Measurements from ENCODE around the gene ITGA2B. TPM values are rescaled to one million over a fixed set of nuclear protein-coding genes. Genes with fewer than 3 reads are reported as not detected.

Gene ITGA2B
- total and polyA plus RNA-seq, 2 of the 4 experiments (the other 2 are of a cell fraction), result under 0.01 to 0.26 TPM

GRCh38 chr17:44324571-44325275 is 64.7 kb downstream of the ITGA2B start, which contains the start of gene SLC25A39:
TSS of gene SLC25A39 (minus strand) at chr17:44324823. CDS start at chr17:44323562, 1,261 bp downstream.
- Histone ChIP-seq H3K36me3 (ENCODE audit: control insufficient read depth, insufficient read depth, low read length) (peaks cover 19% of the 10 kb centered on the region; the same call in 1 of the 2 replicates), H2AFZ (replicated peaks; ENCODE audit: low read length, poor library complexity) (peak within 1 kb of the TSS; percentile 97), H4K8ac (ENCODE audit: low read depth in 2 of 2, low read length in 2 of 2) (peak within 1 kb of the TSS; percentile 27 to 82; a peak in 3 of 4 replicates), H3K9me1 (ENCODE audit: insufficient read depth, low read length) (peaks cover 11% of the 10 kb centered on the region), H2BK20ac (ENCODE audit: low read depth, low read length) (no peak within 1 kb of the TSS), H3K4me3 (ENCODE audit: insufficient read depth, low read depth, low read length) (peak within 1 kb of the TSS; percentile 88), H4K91ac (ENCODE audit: insufficient read depth, low read depth, low read length) (peak within 1 kb of the TSS; percentile 55), H4K20me1 (ENCODE audit: insufficient read depth, low read length) (peaks cover 7% of the 10 kb centered on the region), H3K14ac (replicated peaks; ENCODE audit: low read depth, low read length) (peak within 1 kb of the TSS; percentile 24; the same call in 1 of the 2 replicates), H2BK5ac (ENCODE audit: low read depth, low read length, poor library complexity, severe bottlenecking) (peak within 1 kb of the TSS; percentile 47), H3K9me3 (ENCODE audit: control insufficient read depth, insufficient read depth, low read length) (no peaks in the 10 kb centered on the region), H2BK120ac (ENCODE audit: low read depth, low read length) (no peak within 1 kb of the TSS), H3K23ac (ENCODE audit: low read depth, low read length) (peak within 1 kb of the TSS; percentile 85; the same call in 1 of the 2 replicates), H3K4me2 (ENCODE audit: low read depth, low read length) (peak within 1 kb of the TSS; percentile 96), H3K4me1 (ENCODE audit: control insufficient read depth, insufficient read depth, low read length) (peaks cover 9% of the 10 kb centered on the region), H3K56ac (ENCODE audit: extremely low read depth, insufficient read depth, low read length) (peak within 1 kb of the TSS; percentile 32; the same call in 1 of the 2 replicates), H4K5ac (ENCODE audit: low read depth, low read length) (peak within 1 kb of the TSS; percentile 19; the same call in 1 of the 2 replicates), H3K4ac (ENCODE audit: low read depth, low read length) (peak within 1 kb of the TSS; percentile 41), H2BK15ac (ENCODE audit: low read depth, low read length) (no peak within 1 kb of the TSS), H3K79me1 (ENCODE audit: low read depth in 1 of 2, low read length in 2 of 2) (peaks cover 5 to 19% of the 10 kb centered on the region in 2 experiments; a peak in 3 of 4 replicates), H3K27me3 (ENCODE audit: control insufficient read depth, insufficient read depth, low read length) (no peaks in the 10 kb centered on the region), H3K27ac (ENCODE audit: insufficient read depth, low read length) (peak within 1 kb of the TSS; percentile 49), H2AK9ac (replicated peaks; ENCODE audit: low read depth, low read length, poor library complexity) (peak within 1 kb of the TSS; percentile 98), H3K18ac (ENCODE audit: low read depth, low read length) (no peak within 1 kb of the TSS), H2AK5ac (ENCODE audit: low read depth, low read length) (peak within 1 kb of the TSS; percentile 84), H3K9ac (ENCODE audit: low read depth, low read length) (peak within 1 kb of the TSS; percentile 70)
- BruUV-seq (replicated peaks), result no TSS peak
- WGBS, 2 experiments (ENCODE audit: extremely low coverage in 2 of 2, insufficient read length in 1 of 2), result 0% methylated on average over 72 of the region's 85 CpGs; no CpG with 5 or more reads in 1 of the 2 experiments
- ATAC-seq (ENCODE audit: low read depth) (peak; percentile 95), DNase-seq (peak; percentile 93)
- dilution Hi-C loops (cut with HindIII; ENCODE audit: low sequenced_read_pairs, unreplicated experiment) (no loop called here), intact Hi-C loops (cut with micrococcal nuclease) (loop anchor here (1.0 to 5.0 kb wide), 3 partner anchors 102 to 122 kb away; partner anchors contain the start of gene UBTF), in situ Hi-C loops (cut with MboI; ENCODE audit: low sequenced_read_pairs) (loop anchor here (5.0 kb wide), 1 partner anchor 102 kb away; no protein-coding TSS in a partner anchor)
- CTCF ChIA-PET, result no interaction called here
- TF ChIP-seq MAZ (IDR thresholded peaks at IDR 0.05; ENCODE audit: borderline replicate concordance, low read depth, low read length) (peak; percentile 100), USF2 (IDR thresholded peaks at IDR 0.05; ENCODE audit: low read depth, low read length) (peak; percentile 61), NFE2L2 (IDR thresholded peaks at IDR 0.05; ENCODE audit: low read depth, low read length) (no peak), MXI1 (IDR thresholded peaks at IDR 0.05; ENCODE audit: borderline replicate concordance, low read depth, low read length) (peak; percentile 95), POLR2A (IDR thresholded peaks at IDR 0.05; ENCODE audit: low read depth, low read length) (peak; percentile 41; the same call in 1 of the 2 replicates), CHD1 (IDR thresholded peaks at IDR 0.05; ENCODE audit: low read depth, low read length) (no peak), BHLHE40 (IDR thresholded peaks at IDR 0.05; ENCODE audit: low read depth, low read length) (0 out of 2 replicates have a peak, but pooled peaks have one; percentile 2)
- POLR2A ChIA-PET (ENCODE audit: unreplicated experiment), result no interaction called here
